Liver (tissue), 9 donors: Measurements from ENCODE around the gene BACH2. TPM values are rescaled to one million over a fixed set of nuclear protein-coding genes. Genes with fewer than 3 reads are reported as not detected.
"Not testable (repeated sequence)": the region's sequence is repeated elsewhere in the genome, so short reads cannot be mapped to it uniquely, and the experiment has no call there.

Source experiments
- DNase-seq: peaks from one replicate; pipeline ENCODE4 v3.0.0-alpha.2; 2017; ENCODE audit warnings: low spot score
- H3K27ac ChIP-seq, 2 donors: one replicate each; pipeline ENCODE4 v1.7.0; 2013; ENCODE audit warnings: inconsistent platforms in 2 of 2, low read length in 2 of 2, control low read depth in 1 of 2, low read depth in 1 of 2, mild to moderate bottlenecking in 1 of 2
- H3K27me3 ChIP-seq, 4 donors: one replicate each; pipeline versions ENCODE4 v1.6.1 to v1.7.0; 2013; ENCODE audit warnings: low read length in 3 of 4, inconsistent platforms in 1 of 4, mild to moderate bottlenecking in 1 of 4, moderate library complexity in 1 of 4; ENCODE audit not compliant: control insufficient read depth in 4 of 4, insufficient read depth in 4 of 4
- H3K36me3 ChIP-seq, 4 donors: one replicate each; pipeline versions ENCODE4 v1.6.1 to v1.7.0; 2013; ENCODE audit warnings: low read length in 3 of 4, mild to moderate bottlenecking in 3 of 4, low read depth in 1 of 4, moderate library complexity in 1 of 4; ENCODE audit not compliant: control insufficient read depth in 4 of 4, insufficient read depth in 3 of 4
- H3K4me1 ChIP-seq, 4 donors: one replicate each; pipeline versions ENCODE4 v1.6.1 to v1.7.0; 2013; ENCODE audit warnings: low read length in 3 of 4, mild to moderate bottlenecking in 3 of 4, moderate library complexity in 1 of 4; ENCODE audit not compliant: control insufficient read depth in 4 of 4, insufficient read depth in 4 of 4
- H3K4me3 ChIP-seq, 3 donors: one replicate each; pipeline versions ENCODE4 v1.6.1 to v1.7.0; 2013; ENCODE audit warnings: low read length in 3 of 3, control low read depth in 1 of 3, low read depth in 1 of 3, mild to moderate bottlenecking in 1 of 3
- H3K9ac ChIP-seq, 2 donors: one replicate each; pipeline ENCODE4 v1.7.0; 2013; ENCODE audit warnings: low read length in 2 of 2, mild to moderate bottlenecking in 2 of 2, moderate library complexity in 2 of 2, control low read depth in 1 of 2, low read depth in 1 of 2
- H3K9me3 ChIP-seq, 4 donors: one replicate each; pipeline versions ENCODE4 v1.6.1 to v1.7.0; 2013; ENCODE audit warnings: low read length in 3 of 4; ENCODE audit not compliant: control insufficient read depth in 4 of 4
- EGR1 ChIP-seq, 2 donors: IDR thresholded peaks; 2 replicates each; pipeline ENCODE4 v1.6.1; 2016 to 2018; ENCODE audit warnings: antibody characterized with exemption in 2 of 2, low read depth in 2 of 2
- FOXA2 ChIP-seq: IDR thresholded peaks from 2 replicates; pipeline ENCODE4 v1.6.1; 2016; ENCODE audit warnings: antibody characterized with exemption
- HNF4A ChIP-seq, 2 donors: conservative IDR thresholded peaks; 2 replicates each; pipeline ENCODE4 v1.6.1; 2016; ENCODE audit warnings: antibody characterized with exemption in 2 of 2, mild to moderate bottlenecking in 2 of 2
- WGBS: extraction: QIAGEN DNeasy Blood & Tissue Kit; methylation state at CpG from one replicate; pipeline ENCODE4 v1.1.7; 2013; 5-methylcytosine and 5-hydroxymethylcytosine counted together
- polyA plus RNA-seq, 2 donors: library from polyadenylated mRNA; stranded (reverse) in 1 of 2; unstranded in 1 of 2; fragments of 200-250 nt in 1 of 2; fragments of >200 nt in 1 of 2; fragmentation: Nextera tagmentation in 1 of 2; extraction: Ambion mirVana in 1 of 2; gene quantifications; one replicate each; pipeline versions ENCODE4 v1.2.1 to v1.2.3, GENCODE V29; 2013 to 2015
- total RNA-seq, 2 donors: library from RNA; depleted of rRNA; stranded (reverse); fragments of >200 nt; gene quantifications; one replicate each; pipeline ENCODE4 v1.2.3, GENCODE V29; 2014
- TF ChIP-seq, protein P1 (sequence below): fragments of 150-350 bp; IDR thresholded peaks from 2 replicates; pipeline ENCODE4 v1.5.1; 2017; ENCODE audit warnings: improper control_type of control experiment, low read depth, low read length; ENCODE audit not compliant: missing input control
- TF ChIP-seq, protein P2 (sequence below): IDR thresholded peaks from 2 replicates; pipeline ENCODE4 v1.6.1; 2016; ENCODE audit warnings: antibody characterized with exemption
- TF ChIP-seq, protein P3 (sequence below): IDR thresholded peaks from 2 replicates; pipeline ENCODE4 v1.6.1; 2016; ENCODE audit warnings: antibody characterized with exemption
- TF ChIP-seq, protein P4 (sequence below): IDR thresholded peaks from 2 replicates; pipeline ENCODE4 v1.6.1; 2016; ENCODE audit warnings: antibody characterized with exemption, mild to moderate bottlenecking
- donor health status: healthy.
- donor health status: healthy.
- donor health status: healthy.
- donor health status: healthy.
- donor health status: healthy.

The BACH2 gene
- total and polyA plus RNA-seq, 4 donors = 1.9 to 3.7 (median 1.9) TPM

DNA sequence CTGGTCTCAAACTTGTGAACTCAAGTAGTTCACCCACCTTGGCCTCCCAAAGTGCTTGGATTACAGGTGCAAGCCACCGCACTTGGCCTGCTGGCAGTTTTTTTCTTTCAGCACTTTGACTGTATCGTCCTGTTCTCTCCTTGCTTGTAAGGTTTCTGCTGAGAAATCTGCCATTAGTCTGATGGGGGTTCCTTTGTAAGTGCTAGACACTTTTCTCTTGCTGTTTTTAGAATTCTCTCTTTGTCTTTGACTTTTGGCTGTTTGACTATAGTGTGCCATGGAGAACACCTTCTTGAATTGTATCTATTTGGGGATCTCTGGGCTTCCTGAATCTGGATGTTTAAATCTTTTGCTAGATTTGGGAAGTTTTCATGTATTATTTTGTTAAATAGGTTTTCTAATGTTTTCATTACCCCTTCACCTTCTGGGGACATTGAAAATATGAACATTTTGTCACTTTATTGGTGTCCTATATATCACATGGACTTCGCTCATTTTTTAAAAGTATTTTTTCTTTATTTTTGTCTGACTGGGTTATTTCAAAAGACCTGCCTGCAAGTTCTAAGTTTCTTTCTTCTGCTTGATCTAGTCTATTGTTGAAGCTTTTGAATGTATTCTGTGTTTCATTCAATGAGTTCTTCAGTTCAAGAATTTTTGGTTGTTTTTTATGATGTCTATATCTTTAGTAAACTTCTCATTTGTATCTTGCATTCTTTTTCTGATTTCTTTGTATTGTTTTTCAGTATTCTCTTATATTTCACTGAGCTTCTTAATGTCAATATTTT lies 380.3 kb downstream of the BACH2 start:
- no peak overlapping the region for H3K4me3 ChIP-seq
- DNase-seq = no peak

DNA sequence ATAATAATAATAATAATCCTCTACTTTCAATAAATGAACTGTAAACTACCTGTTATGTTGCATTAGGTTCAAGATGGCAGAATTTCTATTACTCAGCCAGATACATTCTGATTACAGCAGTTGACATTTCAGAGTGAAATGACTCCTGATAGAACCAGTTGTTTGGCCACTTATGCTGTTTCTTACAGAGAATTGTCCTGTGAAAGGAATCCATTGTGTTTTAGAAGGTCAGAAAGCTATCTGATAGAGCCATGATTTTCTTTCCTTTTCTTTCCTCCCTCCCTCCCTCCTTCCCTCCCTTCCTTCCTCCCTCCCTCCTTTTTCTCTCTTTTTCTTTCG lies 385.8 kb downstream of the BACH2 start:
- H3K4me1 ChIP-seq = no peaks in the 10 kb centered on the region
- H3K27ac ChIP-seq = no peak overlapping the region
- DNase-seq = no peak
- no peak overlapping the region for H3K9ac ChIP-seq
- 48% methylated on average over 1 of the region's 1 CpG for WGBS
- H3K36me3 ChIP-seq = no peaks in the 10 kb centered on the region
- no peak overlapping the region for H3K4me3 ChIP-seq
- TF ChIP-seq FOXA2 (no peak), HNF4A (conservative IDR thresholded peaks at IDR 0.05) (no peak)
- TF ChIP-seq, protein P1, sequence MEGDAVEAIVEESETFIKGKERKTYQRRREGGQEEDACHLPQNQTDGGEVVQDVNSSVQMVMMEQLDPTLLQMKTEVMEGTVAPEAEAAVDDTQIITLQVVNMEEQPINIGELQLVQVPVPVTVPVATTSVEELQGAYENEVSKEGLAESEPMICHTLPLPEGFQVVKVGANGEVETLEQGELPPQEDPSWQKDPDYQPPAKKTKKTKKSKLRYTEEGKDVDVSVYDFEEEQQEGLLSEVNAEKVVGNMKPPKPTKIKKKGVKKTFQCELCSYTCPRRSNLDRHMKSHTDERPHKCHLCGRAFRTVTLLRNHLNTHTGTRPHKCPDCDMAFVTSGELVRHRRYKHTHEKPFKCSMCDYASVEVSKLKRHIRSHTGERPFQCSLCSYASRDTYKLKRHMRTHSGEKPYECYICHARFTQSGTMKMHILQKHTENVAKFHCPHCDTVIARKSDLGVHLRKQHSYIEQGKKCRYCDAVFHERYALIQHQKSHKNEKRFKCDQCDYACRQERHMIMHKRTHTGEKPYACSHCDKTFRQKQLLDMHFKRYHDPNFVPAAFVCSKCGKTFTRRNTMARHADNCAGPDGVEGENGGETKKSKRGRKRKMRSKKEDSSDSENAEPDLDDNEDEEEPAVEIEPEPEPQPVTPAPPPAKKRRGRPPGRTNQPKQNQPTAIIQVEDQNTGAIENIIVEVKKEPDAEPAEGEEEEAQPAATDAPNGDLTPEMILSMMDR = no peak
- TF ChIP-seq, protein P2, sequence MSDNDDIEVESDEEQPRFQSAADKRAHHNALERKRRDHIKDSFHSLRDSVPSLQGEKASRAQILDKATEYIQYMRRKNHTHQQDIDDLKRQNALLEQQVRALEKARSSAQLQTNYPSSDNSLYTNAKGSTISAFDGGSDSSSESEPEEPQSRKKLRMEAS = no peak
- TF ChIP-seq, protein P3, sequence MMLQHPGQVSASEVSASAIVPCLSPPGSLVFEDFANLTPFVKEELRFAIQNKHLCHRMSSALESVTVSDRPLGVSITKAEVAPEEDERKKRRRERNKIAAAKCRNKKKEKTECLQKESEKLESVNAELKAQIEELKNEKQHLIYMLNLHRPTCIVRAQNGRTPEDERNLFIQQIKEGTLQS = no peak
- H3K9me3 ChIP-seq = no peaks in the 10 kb centered on the region
- H3K27me3 ChIP-seq = no peaks in the 10 kb centered on the region

More for the DNA sequence above, 380.3 kb downstream of the BACH2 start:
- Histone ChIP-seq H3K27ac (no peak overlapping the region), H3K27me3 (no peaks in the 10 kb centered on the region), H3K9ac (no peak overlapping the region), H3K36me3 (no peaks in the 10 kb centered on the region), H3K9me3 (peaks cover 0 to 4% (median 2%) of the 10 kb centered on the region in 4 donors), H3K4me1 (no peaks in the 10 kb centered on the region)
- 92% methylated on average over 3 of the region's 3 CpGs for WGBS
- no peak for TF ChIP-seq EGR1 (IDR thresholded peaks at IDR 0.05; ENCODE audit: low read depth in 2 of 2)
- TF ChIP-seq, protein P3 = no peak
- TF ChIP-seq, protein P4, sequence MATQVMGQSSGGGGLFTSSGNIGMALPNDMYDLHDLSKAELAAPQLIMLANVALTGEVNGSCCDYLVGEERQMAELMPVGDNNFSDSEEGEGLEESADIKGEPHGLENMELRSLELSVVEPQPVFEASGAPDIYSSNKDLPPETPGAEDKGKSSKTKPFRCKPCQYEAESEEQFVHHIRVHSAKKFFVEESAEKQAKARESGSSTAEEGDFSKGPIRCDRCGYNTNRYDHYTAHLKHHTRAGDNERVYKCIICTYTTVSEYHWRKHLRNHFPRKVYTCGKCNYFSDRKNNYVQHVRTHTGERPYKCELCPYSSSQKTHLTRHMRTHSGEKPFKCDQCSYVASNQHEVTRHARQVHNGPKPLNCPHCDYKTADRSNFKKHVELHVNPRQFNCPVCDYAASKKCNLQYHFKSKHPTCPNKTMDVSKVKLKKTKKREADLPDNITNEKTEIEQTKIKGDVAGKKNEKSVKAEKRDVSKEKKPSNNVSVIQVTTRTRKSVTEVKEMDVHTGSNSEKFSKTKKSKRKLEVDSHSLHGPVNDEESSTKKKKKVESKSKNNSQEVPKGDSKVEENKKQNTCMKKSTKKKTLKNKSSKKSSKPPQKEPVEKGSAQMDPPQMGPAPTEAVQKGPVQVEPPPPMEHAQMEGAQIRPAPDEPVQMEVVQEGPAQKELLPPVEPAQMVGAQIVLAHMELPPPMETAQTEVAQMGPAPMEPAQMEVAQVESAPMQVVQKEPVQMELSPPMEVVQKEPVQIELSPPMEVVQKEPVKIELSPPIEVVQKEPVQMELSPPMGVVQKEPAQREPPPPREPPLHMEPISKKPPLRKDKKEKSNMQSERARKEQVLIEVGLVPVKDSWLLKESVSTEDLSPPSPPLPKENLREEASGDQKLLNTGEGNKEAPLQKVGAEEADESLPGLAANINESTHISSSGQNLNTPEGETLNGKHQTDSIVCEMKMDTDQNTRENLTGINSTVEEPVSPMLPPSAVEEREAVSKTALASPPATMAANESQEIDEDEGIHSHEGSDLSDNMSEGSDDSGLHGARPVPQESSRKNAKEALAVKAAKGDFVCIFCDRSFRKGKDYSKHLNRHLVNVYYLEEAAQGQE = no peak

DNA sequence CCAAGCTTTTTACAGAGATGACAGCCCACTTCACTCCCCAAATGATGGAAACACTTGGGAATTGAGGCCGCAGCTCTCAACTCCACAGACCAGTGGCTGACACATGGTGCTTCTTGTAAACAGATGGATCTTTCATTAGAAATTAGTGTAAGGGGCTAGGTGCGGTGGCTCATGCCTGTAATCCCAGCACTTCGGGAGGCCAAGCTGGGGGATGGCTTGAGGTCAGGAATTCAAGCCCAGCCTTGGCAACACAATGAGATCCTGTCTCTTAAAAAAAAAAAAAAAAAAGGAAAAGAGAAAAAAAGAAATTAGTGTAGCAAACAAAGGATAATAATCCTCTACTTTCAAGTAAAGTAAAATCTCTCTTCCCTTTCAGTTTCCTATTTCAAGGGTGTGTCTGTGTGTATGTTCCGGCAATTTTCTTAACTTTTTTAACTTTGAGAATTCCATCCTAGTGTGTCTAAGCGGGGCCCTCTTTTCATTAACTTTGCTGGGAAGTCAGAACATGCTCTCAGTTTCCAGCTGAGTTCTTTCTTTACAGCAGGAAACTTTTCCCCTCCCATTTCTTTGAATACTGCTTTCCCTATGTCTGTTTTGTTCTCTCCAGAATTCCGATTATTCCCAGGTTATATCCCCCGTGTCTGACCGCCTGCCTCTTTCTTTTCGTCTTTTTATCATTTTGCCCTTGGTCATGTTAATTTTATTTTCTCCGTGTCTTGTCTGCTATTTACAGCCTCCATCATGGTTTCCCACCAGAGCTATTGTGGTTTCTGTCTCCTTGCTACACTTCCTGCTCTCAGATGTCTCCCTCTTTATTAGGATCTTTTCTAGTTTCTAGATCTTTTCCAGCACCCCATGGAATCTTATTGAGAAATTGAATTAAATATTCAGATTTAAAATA lies 386.4 kb downstream of the BACH2 start:
- DNase-seq, H3K27ac ChIP-seq, H3K4me3 ChIP-seq, H3K36me3 ChIP-seq, H3K9me3 ChIP-seq, H3K4me1 ChIP-seq, H3K9ac ChIP-seq, H3K27me3 ChIP-seq: not testable (repeated sequence)
- 78% methylated on average over 10 of the region's 10 CpGs for WGBS
